Measurements from ENCODE around the gene STAT1.

STAT1 gene

GRCh38 chr2:191006997-191007783 lies 6.8 kb downstream of the STAT1 start:
- Histone ChIP-seq H3K36me3 (ENCODE audit: insufficient read depth, low read length) (peaks cover 59% of the 10 kb centered on the region), H3K9me3 (ENCODE audit: low read depth, low read length) (no peaks in the 10 kb centered on the region), H3K27ac (no peak overlapping the region), H3K4me3 (no peak overlapping the region), H3K9ac (ENCODE audit: insufficient read length) (no peak overlapping the region)
- DNase-seq (ENCODE audit: low read depth, low spot score), result no peak
- TF ChIP-seq FOXP2 (optimal IDR thresholded peaks at IDR 0.05; ENCODE audit: control extremely low read depth, extremely low read length, insufficient read depth) (no peak), POLR2AphosphoS5 (IDR thresholded peaks at IDR 0.05; ENCODE audit: borderline replicate concordance, low read depth, low read length) (no peak), EZH2 (IDR thresholded peaks at IDR 0.05) (no peak)

GRCh38 chr2:191006297-191006696 lies 7.7 kb downstream of the STAT1 start:
- peaks cover 68% of the 10 kb centered on the region for H3K36me3 ChIP-seq (ENCODE audit: insufficient read depth, low read length)
- TF ChIP-seq EZH2 (IDR thresholded peaks at IDR 0.05), result no peak
- H3K27ac ChIP-seq, result no peak overlapping the region
- DNase-seq (ENCODE audit: low read depth, low spot score), result no peak
- H3K9me3 ChIP-seq (ENCODE audit: low read depth, low read length), result no peaks in the 10 kb centered on the region
- H3K9ac ChIP-seq (ENCODE audit: insufficient read length), result no peak overlapping the region
- no peak overlapping the region for H3K4me3 ChIP-seq

GRCh38 chr2:191003405-191004309 lies 10.3 kb downstream of the STAT1 start:
- Histone ChIP-seq H3K4me3 (no peak overlapping the region), H3K9me3 (ENCODE audit: low read depth, low read length) (no peaks in the 10 kb centered on the region), H3K27ac (no peak overlapping the region), H3K9ac (ENCODE audit: insufficient read length) (no peak overlapping the region), H3K36me3 (ENCODE audit: insufficient read depth, low read length) (peaks cover 78% of the 10 kb centered on the region)
- no peak for TF ChIP-seq EZH2 (IDR thresholded peaks at IDR 0.05)
- TF ChIP-seq FOXP2 (optimal IDR thresholded peaks at IDR 0.05; ENCODE audit: control extremely low read depth, extremely low read length, insufficient read depth), result no peak
- TF ChIP-seq POLR2AphosphoS5 (IDR thresholded peaks at IDR 0.05; ENCODE audit: borderline replicate concordance, low read depth, low read length), result no peak
- DNase-seq (ENCODE audit: low read depth, low spot score), result no peak

- no peak for DNase-seq (ENCODE audit: low read depth, low spot score)
- Histone ChIP-seq H3K4me3 (no peak overlapping the region), H3K9ac (ENCODE audit: insufficient read length) (no peak overlapping the region), H3K27ac (no peak overlapping the region), H3K36me3 (ENCODE audit: insufficient read depth, low read length) (peaks cover 76% of the 10 kb centered on the region), H3K9me3 (ENCODE audit: low read depth, low read length) (no peaks in the 10 kb centered on the region)
- TF ChIP-seq POLR2AphosphoS5 (IDR thresholded peaks at IDR 0.05; ENCODE audit: borderline replicate concordance, low read depth, low read length), result no peak
- TF ChIP-seq EZH2 (IDR thresholded peaks at IDR 0.05), result no peak
- no peak for TF ChIP-seq FOXP2 (optimal IDR thresholded peaks at IDR 0.05; ENCODE audit: control extremely low read depth, extremely low read length, insufficient read depth)
These were observed 12.3 kb downstream of the STAT1 start for GRCh38 chr2:191001624-191002023.

GRCh38 chr2:191001032-191001431 lies 12.9 kb downstream of the STAT1 start:
- no peaks in the 10 kb centered on the region for H3K9me3 ChIP-seq (ENCODE audit: low read depth, low read length)
- H3K36me3 ChIP-seq (ENCODE audit: insufficient read depth, low read length), result peaks cover 76% of the 10 kb centered on the region
- TF ChIP-seq POLR2AphosphoS5 (IDR thresholded peaks at IDR 0.05; ENCODE audit: borderline replicate concordance, low read depth, low read length), result no peak
- TF ChIP-seq EZH2 (IDR thresholded peaks at IDR 0.05), result no peak
- no peak for TF ChIP-seq FOXP2 (optimal IDR thresholded peaks at IDR 0.05; ENCODE audit: control extremely low read depth, extremely low read length, insufficient read depth)
- no peak overlapping the region for H3K27ac ChIP-seq
- H3K9ac ChIP-seq (ENCODE audit: insufficient read length), result no peak overlapping the region
- no peak overlapping the region for H3K4me3 ChIP-seq
- no peak for DNase-seq (ENCODE audit: low read depth, low spot score)

GRCh38 chr2:190999949-191000665 lies 13.9 kb downstream of the STAT1 start:
- no peak for DNase-seq (ENCODE audit: low read depth, low spot score)
- no peak overlapping the region for H3K4me3 ChIP-seq
- no peaks in the 10 kb centered on the region for H3K9me3 ChIP-seq (ENCODE audit: low read depth, low read length)
- H3K9ac ChIP-seq (ENCODE audit: insufficient read length), result no peak overlapping the region
- H3K27ac ChIP-seq, result no peak overlapping the region
- TF ChIP-seq EZH2 (IDR thresholded peaks at IDR 0.05) (no peak), FOXP2 (optimal IDR thresholded peaks at IDR 0.05; ENCODE audit: control extremely low read depth, extremely low read length, insufficient read depth) (no peak), POLR2AphosphoS5 (IDR thresholded peaks at IDR 0.05; ENCODE audit: borderline replicate concordance, low read depth, low read length) (no peak)
- H3K36me3 ChIP-seq (ENCODE audit: insufficient read depth, low read length), result peaks cover 76% of the 10 kb centered on the region

GRCh38 chr2:190999058-190999457 lies 14.9 kb downstream of the STAT1 start:
- TF ChIP-seq POLR2AphosphoS5 (IDR thresholded peaks at IDR 0.05; ENCODE audit: borderline replicate concordance, low read depth, low read length) (no peak), EZH2 (IDR thresholded peaks at IDR 0.05) (no peak), FOXP2 (optimal IDR thresholded peaks at IDR 0.05; ENCODE audit: control extremely low read depth, extremely low read length, insufficient read depth) (no peak)
- H3K9me3 ChIP-seq (ENCODE audit: low read depth, low read length), result no peaks in the 10 kb centered on the region
- no peak overlapping the region for H3K27ac ChIP-seq
- H3K4me3 ChIP-seq, result no peak overlapping the region
- H3K36me3 ChIP-seq (ENCODE audit: insufficient read depth, low read length), result peaks cover 73% of the 10 kb centered on the region
- DNase-seq (ENCODE audit: low read depth, low spot score), result no peak
- no peak overlapping the region for H3K9ac ChIP-seq (ENCODE audit: insufficient read length)

- TF ChIP-seq POLR2AphosphoS5 (IDR thresholded peaks at IDR 0.05; ENCODE audit: borderline replicate concordance, low read depth, low read length), result no peak
- no peak for TF ChIP-seq FOXP2 (optimal IDR thresholded peaks at IDR 0.05; ENCODE audit: control extremely low read depth, extremely low read length, insufficient read depth)
- TF ChIP-seq EZH2 (IDR thresholded peaks at IDR 0.05), result no peak
- Histone ChIP-seq H3K9me3 (ENCODE audit: low read depth, low read length) (no peaks in the 10 kb centered on the region), H3K36me3 (ENCODE audit: insufficient read depth, low read length) (peaks cover 70% of the 10 kb centered on the region), H3K9ac (ENCODE audit: insufficient read length) (no peak overlapping the region), H3K4me3 (no peak overlapping the region), H3K27ac (no peak overlapping the region)
- no peak for DNase-seq (ENCODE audit: low read depth, low spot score)
These were observed 16.4 kb downstream of the STAT1 start for GRCh38 chr2:190997526-190998113.
